OCI-LY7 (cell line): Measurements from ENCODE around the gene JOSD2. TPM values are rescaled to one million over a fixed set of nuclear protein-coding genes. Genes with fewer than 3 reads are reported as not detected.
A peak's percentile ranks its signal among the peaks of the same experiment; 100 is the strongest.

Source experiments
- Bru-seq: library from RNA; stranded (reverse); fragments of 400-500 nt; gene quantifications from one replicate; lab custom pipeline; 2021; lab: Mats Ljungman, UMichigan
- BruChase-seq, 2 experiments: library from RNA; stranded (reverse); fragments of 400-500 nt; gene quantifications; one replicate each; lab custom pipeline; 2021; lab: Mats Ljungman, UMichigan
- BruUV-seq: library from RNA; stranded (reverse); fragments of 400-500 nt; replicated peaks from 2 replicates; lab custom pipeline; 2021; lab: Mats Ljungman, UMichigan
- CTCF ChIA-PET: fragments of 300-600 bp; sonication (Branson Sonifier 250); formaldehyde crosslinking; loops from one replicate; lab custom pipeline; 2022; ENCODE audit warnings: antibody characterized with exemption; ENCODE audit not compliant: unreplicated experiment; lab: Charles Lee
- POLR2A ChIA-PET: fragments of 300-600 bp; sonication (Branson Sonifier 250); formaldehyde crosslinking; loops from one replicate; lab custom pipeline; 2022; ENCODE audit warnings: antibody characterized with exemption; lab: Charles Lee
- DNase-seq: peaks from one replicate; pipeline ENCODE4 v3.0.0-alpha.2; 2015; ENCODE audit warnings: low spot score
- H2AFZ ChIP-seq: fragments of 200-600 bp; sonication (generic), shearing (Covaris generic); 2 replicates; pipeline ENCODE4 v1.6.1; 2014; ENCODE audit warnings: mild to moderate bottlenecking, antibody characterized with exemption, low read length, moderate library complexity
- H3K27ac ChIP-seq: fragments of 200-600 bp; sonication (generic); 2 replicates; pipeline ENCODE4 v1.5.1; 2014; ENCODE audit warnings: mixed run types, low read depth, mild to moderate bottlenecking, moderate library complexity, low read length, inconsistent platforms; ENCODE audit not compliant: poor library complexity, severe bottlenecking
- H3K36me3 ChIP-seq: fragments of 200-600 bp; sonication (generic); 2 replicates; pipeline ENCODE4 v1.6.1; 2014; ENCODE audit warnings: mild to moderate bottlenecking, antibody characterized with exemption, low read length, moderate library complexity, mixed read lengths; ENCODE audit not compliant: insufficient read depth
- H3K4me1 ChIP-seq: fragments of 200-600 bp; sonication (generic); 2 replicates; pipeline ENCODE4 v1.5.1; 2014; ENCODE audit warnings: mild to moderate bottlenecking, low read length; ENCODE audit not compliant: insufficient read depth, poor library complexity, severe bottlenecking
- H3K4me2 ChIP-seq: fragments of 200-600 bp; sonication (generic); 2 replicates; pipeline ENCODE4 v1.6.1; 2014; ENCODE audit warnings: mild to moderate bottlenecking, low read length
- H3K4me3 ChIP-seq: fragments of 200-600 bp; sonication (generic); 2 replicates; pipeline ENCODE4 v1.5.1; 2014; ENCODE audit warnings: mild to moderate bottlenecking, low read depth, low read length; ENCODE audit not compliant: poor library complexity, severe bottlenecking
- H3K79me2 ChIP-seq: fragments of 200-600 bp; sonication (generic); 2 replicates; pipeline ENCODE4 v1.6.1; 2016; ENCODE audit warnings: low read depth, mild to moderate bottlenecking, low read length, moderate library complexity, mixed read lengths; ENCODE audit not compliant: insufficient read depth
- H3K9me2 ChIP-seq: fragments of 200-600 bp; sonication (generic); 2 replicates; pipeline ENCODE4 v1.6.1; 2016; ENCODE audit warnings: mild to moderate bottlenecking, low read length, mixed read lengths; ENCODE audit not compliant: insufficient read depth
- H3K9me3 ChIP-seq: fragments of 200-600 bp; sonication (generic); 2 replicates; pipeline ENCODE4 v1.6.1; 2014; ENCODE audit warnings: mild to moderate bottlenecking, mixed run types, low read length, mixed read lengths
- H4K20me1 ChIP-seq: fragments of 200-600 bp; sonication (generic); 2 replicates; pipeline ENCODE4 v1.6.1; 2014; ENCODE audit warnings: mild to moderate bottlenecking, antibody characterized with exemption, low read length, moderate library complexity, mixed read lengths; ENCODE audit not compliant: insufficient read depth
- CTCF ChIP-seq: fragments of 200-600 bp; sonication (generic); conservative IDR thresholded peaks from 2 replicates; pipeline ENCODE4 v1.5.1; 2014; ENCODE audit warnings: mild to moderate bottlenecking, antibody characterized with exemption, low read length, moderate library complexity, mixed read lengths
- EZH2phosphoT487 ChIP-seq: fragments of 200-600 bp; sonication (generic); IDR thresholded peaks from 2 replicates; pipeline ENCODE4 v1.6.1; 2018; ENCODE audit warnings: low read depth, borderline replicate concordance, mild to moderate bottlenecking, mixed run types, antibody characterized with exemption, low read length, moderate library complexity, mixed read lengths
- intact Hi-C: fragments of 100-400 bp; cut with micrococcal nuclease; formaldehyde crosslinking; loops from one replicate; pipeline ENCODE4 v1.10.0; 2022; ENCODE audit not compliant: unreplicated experiment
- long read RNA-seq: library from polyadenylated mRNA; stranded (forward); transcript quantifications from one replicate; pipeline ENCODE4 v2.0.0, GENCODE V29; 2022
- total RNA-seq, 2 experiments: library from RNA; depleted of rRNA in 1 of 2; stranded (reverse); fragments of >200 nt in 1 of 2; shearing (Covaris generic) in 1 of 2; gene quantifications; 2 replicates each; pipeline ENCODE4 v1.2.3, GENCODE V29; 2014 to 2022

Gene JOSD2
- total RNA-seq (2014; rRNA removed; shearing (Covaris generic)) = 10.6 and 13.0 TPM in 2 replicates
- 15.9 and 17.8 TPM in 2 replicates for total RNA-seq (2022)
- Bru-seq, nascent RNA = percentile 37 among the genes with signal in this experiment
- percentile 39 among the genes with signal in this experiment for BruChase-seq, experiment 1, labeled RNA remaining after a 6-hour chase
- percentile 40 among the genes with signal in this experiment for BruChase-seq, experiment 2, labeled RNA remaining after a 2-hour chase
- long read RNA-seq, transcript JOSD2-204 (5 exons, 996 nt) = major isoform, 11 of 22 reads
- long read RNA-seq, partial matches to known transcripts = 0 of 22 reads
- long read RNA-seq, other reads (novel, unspliced or antisense) = 6 of 22 reads

GRCh38 chr19:50511069-50511822 lies at the start of gene JOSD2:
JOSD2 (minus strand) TSS chr19:50511191; CDS start chr19:50510431, 760 bp downstream.
- Histone ChIP-seq H3K4me1 (peaks cover 12% of the 10 kb centered on the region), H3K9me3 (no peaks in the 10 kb centered on the region), H3K9me2 (no peaks in the 10 kb centered on the region), H3K4me2 (peak within 1 kb of the TSS; percentile 81), H3K36me3 (no peaks in the 10 kb centered on the region), H2AFZ (peak within 1 kb of the TSS; percentile 71; the same call in 1 of the 2 replicates), H3K79me2 (no peaks in the 10 kb centered on the region), H3K4me3 (peak within 1 kb of the TSS; percentile 72), H4K20me1 (no peaks in the 10 kb centered on the region), H3K27ac (peak within 1 kb of the TSS; percentile 25)
- ChIA-PET CTCF (no interaction called here), POLR2A (no interaction called here)
- TF ChIP-seq CTCF (no peak), EZH2phosphoT487 (no peak)
- DNase-seq = peak; percentile 100
- BruUV-seq = no TSS peak
- intact Hi-C loops = no loop called here

DNA sequence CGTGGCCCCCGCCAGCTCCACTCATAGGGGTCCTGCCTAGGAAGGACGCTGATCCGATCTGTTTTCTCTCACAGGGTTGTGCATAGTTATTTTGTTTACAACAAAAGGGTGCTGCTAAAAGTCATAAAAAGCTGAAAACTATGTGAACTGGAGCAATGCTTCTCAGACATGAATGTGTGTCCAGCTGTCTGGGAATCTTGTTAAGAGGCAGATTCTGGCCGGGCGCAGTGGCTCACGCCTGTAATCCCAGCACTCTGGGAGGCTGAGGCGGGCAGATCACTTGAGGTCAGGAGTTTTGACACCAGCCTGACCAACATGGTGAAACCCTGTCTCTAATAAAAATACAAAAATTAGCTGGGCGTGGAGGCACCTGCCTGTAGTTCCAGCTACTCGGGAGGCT lies 48.6 kb upstream of the JOSD2 start:
- H3K9me2 ChIP-seq = no peaks in the 10 kb centered on the region
- no peaks in the 10 kb centered on the region for H3K79me2 ChIP-seq
- no peak for DNase-seq
- POLR2A ChIA-PET = no interaction called here
- no peaks in the 10 kb centered on the region for H3K36me3 ChIP-seq
- no peaks in the 10 kb centered on the region for H3K9me3 ChIP-seq
- H2AFZ ChIP-seq = no peak overlapping the region
- intact Hi-C loops = no loop called here
- no peak overlapping the region for H3K4me2 ChIP-seq
- no peaks in the 10 kb centered on the region for H3K4me1 ChIP-seq
- H4K20me1 ChIP-seq = no peaks in the 10 kb centered on the region
- no peak overlapping the region for H3K4me3 ChIP-seq
- CTCF ChIA-PET = no interaction called here
- BruUV-seq = no TSS peak
- H3K27ac ChIP-seq = no peak overlapping the region
- TF ChIP-seq CTCF = no peak
- no peak for TF ChIP-seq EZH2phosphoT487
